DND-41 (cell line): ENCODE measurements around the gene PIP5K1A.

Experiments used
- EZH2 ChIP-seq: IDR thresholded peaks from 3 replicates; pipeline ENCODE4 v1.6.1; 2012; ENCODE audit warnings: borderline replicate concordance, low read depth, mild to moderate bottlenecking, moderate library complexity, low read length, inconsistent platforms; ENCODE audit not compliant: severe bottlenecking
- TF ChIP-seq, protein P1 (sequence below): IDR thresholded peaks from 2 replicates; pipeline ENCODE4 v1.5.1; 2012; ENCODE audit warnings: borderline replicate concordance, low read length, moderate library complexity, mild to moderate bottlenecking; ENCODE audit not compliant: poor library complexity, severe bottlenecking; ENCODE audit errors: extremely low read depth

DNA sequence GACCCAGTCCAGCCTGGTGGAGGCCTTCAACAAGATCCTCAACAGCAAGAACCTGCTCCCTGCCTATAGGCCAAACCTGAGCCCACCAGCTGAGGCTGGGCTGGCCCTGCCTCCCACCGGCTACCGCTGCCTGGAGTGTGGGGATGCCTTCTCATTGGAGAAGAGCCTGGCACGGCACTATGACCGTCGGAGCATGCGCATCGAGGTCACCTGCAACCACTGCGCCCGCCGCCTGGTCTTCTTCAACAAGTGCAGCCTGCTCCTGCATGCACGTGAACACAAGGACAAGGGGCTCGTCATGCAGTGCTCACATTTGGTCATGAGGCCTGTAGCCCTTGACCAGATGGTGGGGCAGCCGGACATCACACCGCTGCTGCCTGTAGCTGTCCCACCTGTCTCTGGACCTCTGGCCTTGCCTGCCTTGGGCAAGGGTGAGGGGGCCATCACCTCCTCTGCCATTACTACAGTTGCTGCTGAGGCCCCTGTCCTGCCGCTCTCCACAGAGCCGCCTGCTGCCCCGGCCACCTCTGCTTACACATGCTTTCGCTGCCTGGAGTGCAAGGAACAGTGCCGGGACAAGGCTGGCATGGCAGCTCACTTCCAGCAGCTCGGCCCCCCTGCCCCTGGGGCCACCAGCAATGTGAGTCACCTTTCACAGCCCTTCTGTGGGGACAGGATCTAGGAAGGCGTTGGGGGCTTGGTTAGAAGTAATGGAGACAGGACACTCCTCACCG is 89.6 kb downstream of the PIP5K1A start:
- TF ChIP-seq, protein P1, sequence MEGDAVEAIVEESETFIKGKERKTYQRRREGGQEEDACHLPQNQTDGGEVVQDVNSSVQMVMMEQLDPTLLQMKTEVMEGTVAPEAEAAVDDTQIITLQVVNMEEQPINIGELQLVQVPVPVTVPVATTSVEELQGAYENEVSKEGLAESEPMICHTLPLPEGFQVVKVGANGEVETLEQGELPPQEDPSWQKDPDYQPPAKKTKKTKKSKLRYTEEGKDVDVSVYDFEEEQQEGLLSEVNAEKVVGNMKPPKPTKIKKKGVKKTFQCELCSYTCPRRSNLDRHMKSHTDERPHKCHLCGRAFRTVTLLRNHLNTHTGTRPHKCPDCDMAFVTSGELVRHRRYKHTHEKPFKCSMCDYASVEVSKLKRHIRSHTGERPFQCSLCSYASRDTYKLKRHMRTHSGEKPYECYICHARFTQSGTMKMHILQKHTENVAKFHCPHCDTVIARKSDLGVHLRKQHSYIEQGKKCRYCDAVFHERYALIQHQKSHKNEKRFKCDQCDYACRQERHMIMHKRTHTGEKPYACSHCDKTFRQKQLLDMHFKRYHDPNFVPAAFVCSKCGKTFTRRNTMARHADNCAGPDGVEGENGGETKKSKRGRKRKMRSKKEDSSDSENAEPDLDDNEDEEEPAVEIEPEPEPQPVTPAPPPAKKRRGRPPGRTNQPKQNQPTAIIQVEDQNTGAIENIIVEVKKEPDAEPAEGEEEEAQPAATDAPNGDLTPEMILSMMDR: no peak
- TF ChIP-seq EZH2: no peak
